Tibial artery (tissue), 4 donors: Measurements from ENCODE around the gene SOWAHC.

ENCODE experiments used
- DNase-seq, 2 donors: peaks; one replicate each; pipeline ENCODE4 v3.0.0-alpha.2; 2019
- H3K27ac ChIP-seq, 2 donors: fragments of 200-600 bp; sonication (generic) in 1 of 2; 1 replicate in 1 of 2; 2 replicates in 1 of 2; pipeline ENCODE4 v1.5.1; 2018 to 2019; ENCODE audit warnings: mild to moderate bottlenecking in 1 of 2
- H3K27me3 ChIP-seq, 2 donors: fragments of 200-600 bp; sonication (generic) in 1 of 2; one replicate each; pipeline versions ENCODE4 v1.5.1 to v1.6.0; 2016 to 2019
- H3K36me3 ChIP-seq, 3 donors: fragments of 200-600 bp; sonication (generic) in 2 of 3; one replicate each; pipeline ENCODE4 v1.5.1; 2016 to 2019; ENCODE audit warnings: mild to moderate bottlenecking in 2 of 3
- H3K4me1 ChIP-seq, 4 donors: fragments of 200-600 bp; sonication (generic) in 2 of 4; 1 replicate in 3 of 4; 2 replicates in 1 of 4; pipeline ENCODE4 v1.5.1; 2016 to 2019
- H3K4me3 ChIP-seq, 2 donors: fragments of 200-600 bp; sonication (generic) in 1 of 2; 1 replicate in 1 of 2; 2 replicates in 1 of 2; pipeline ENCODE4 v1.5.1; 2018 to 2019; ENCODE audit warnings: mild to moderate bottlenecking in 2 of 2
- H3K9me3 ChIP-seq, 3 donors: fragments of 200-600 bp; sonication (generic) in 1 of 3; one replicate each; pipeline ENCODE4 v1.5.1; 2016 to 2019
- intact Hi-C: fragments of 100-400 bp; cut with DNase I; formaldehyde crosslinking; loops from one replicate; pipeline ENCODE4 v1.15.0; 2023; ENCODE audit warnings: low total_unique reads
- TF ChIP-seq, protein P1 (sequence below), 2 experiments: fragments of 200-600 bp in 1 of 2; fragments of 450-650 bp in 1 of 2; IDR thresholded peaks; one replicate each; pipeline ENCODE4 v1.5.1; 2017 to 2019; ENCODE audit warnings: antibody characterized with exemption in 2 of 2, mild to moderate bottlenecking in 1 of 2, moderate library complexity in 1 of 2

Gene SOWAHC

GRCh38 chr2:109660046-109660860 lies 46.1 kb downstream of the SOWAHC start:
- intact Hi-C loops = no loop called here
- no peaks in the 10 kb centered on the region for H3K36me3 ChIP-seq
- no peak overlapping the region for H3K27ac ChIP-seq
- DNase-seq = no peak
- TF ChIP-seq, protein P1, sequence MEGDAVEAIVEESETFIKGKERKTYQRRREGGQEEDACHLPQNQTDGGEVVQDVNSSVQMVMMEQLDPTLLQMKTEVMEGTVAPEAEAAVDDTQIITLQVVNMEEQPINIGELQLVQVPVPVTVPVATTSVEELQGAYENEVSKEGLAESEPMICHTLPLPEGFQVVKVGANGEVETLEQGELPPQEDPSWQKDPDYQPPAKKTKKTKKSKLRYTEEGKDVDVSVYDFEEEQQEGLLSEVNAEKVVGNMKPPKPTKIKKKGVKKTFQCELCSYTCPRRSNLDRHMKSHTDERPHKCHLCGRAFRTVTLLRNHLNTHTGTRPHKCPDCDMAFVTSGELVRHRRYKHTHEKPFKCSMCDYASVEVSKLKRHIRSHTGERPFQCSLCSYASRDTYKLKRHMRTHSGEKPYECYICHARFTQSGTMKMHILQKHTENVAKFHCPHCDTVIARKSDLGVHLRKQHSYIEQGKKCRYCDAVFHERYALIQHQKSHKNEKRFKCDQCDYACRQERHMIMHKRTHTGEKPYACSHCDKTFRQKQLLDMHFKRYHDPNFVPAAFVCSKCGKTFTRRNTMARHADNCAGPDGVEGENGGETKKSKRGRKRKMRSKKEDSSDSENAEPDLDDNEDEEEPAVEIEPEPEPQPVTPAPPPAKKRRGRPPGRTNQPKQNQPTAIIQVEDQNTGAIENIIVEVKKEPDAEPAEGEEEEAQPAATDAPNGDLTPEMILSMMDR (IDR thresholded peaks at IDR 0.05) = no peak
- H3K9me3 ChIP-seq = no peaks in the 10 kb centered on the region
- no peaks in the 10 kb centered on the region for H3K27me3 ChIP-seq
- H3K4me3 ChIP-seq = no peak overlapping the region
- peaks cover 0 to 16% (median 11%) of the 10 kb centered on the region in 4 donors for H3K4me1 ChIP-seq

GRCh38 chr2:109662889-109663288 lies 48.7 kb downstream of the SOWAHC start:
- Histone ChIP-seq H3K4me3 (no peak overlapping the region), H3K27me3 (no peaks in the 10 kb centered on the region), H3K4me1 (peaks cover 0 to 27% (median 18%) of the 10 kb centered on the region in 4 donors), H3K36me3 (no peaks in the 10 kb centered on the region), H3K27ac (no peak overlapping the region), H3K9me3 (no peaks in the 10 kb centered on the region)
- DNase-seq = no peak
- intact Hi-C loops = no loop called here
- TF ChIP-seq, protein P1 (IDR thresholded peaks at IDR 0.05) = no peak

DNA sequence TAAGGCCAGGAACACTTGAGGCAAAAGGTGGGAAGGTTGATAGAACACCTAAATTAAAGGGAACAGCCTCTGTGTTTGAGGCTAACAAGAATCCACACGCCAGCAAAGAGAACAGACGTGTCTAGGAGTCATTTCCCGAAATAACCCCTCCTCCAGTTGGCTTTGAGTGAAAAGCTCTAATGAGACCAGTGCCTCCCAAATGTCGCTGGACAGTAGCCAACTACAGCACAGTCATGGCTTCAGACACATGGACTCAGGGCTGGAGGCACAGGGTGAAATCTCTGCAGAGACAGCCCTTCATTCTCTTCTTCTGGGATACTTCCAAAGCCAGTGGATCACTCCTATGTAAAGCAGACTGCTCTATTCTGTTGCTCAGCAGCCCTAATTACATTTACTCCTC lies 49.6 kb downstream of the SOWAHC start:
- DNase-seq = peak; percentile 48 to 77
- Histone ChIP-seq H3K4me3 (no peak overlapping the region), H3K36me3 (no peaks in the 10 kb centered on the region), H3K4me1 (peaks cover 0 to 27% (median 18%) of the 10 kb centered on the region in 4 donors), H3K9me3 (no peaks in the 10 kb centered on the region), H3K27me3 (no peaks in the 10 kb centered on the region), H3K27ac (peak overlapping the region in 1 of 2 donors; percentile 1)
- intact Hi-C loops = no loop called here
- TF ChIP-seq, protein P1 (IDR thresholded peaks at IDR 0.05) = no peak

DNA sequence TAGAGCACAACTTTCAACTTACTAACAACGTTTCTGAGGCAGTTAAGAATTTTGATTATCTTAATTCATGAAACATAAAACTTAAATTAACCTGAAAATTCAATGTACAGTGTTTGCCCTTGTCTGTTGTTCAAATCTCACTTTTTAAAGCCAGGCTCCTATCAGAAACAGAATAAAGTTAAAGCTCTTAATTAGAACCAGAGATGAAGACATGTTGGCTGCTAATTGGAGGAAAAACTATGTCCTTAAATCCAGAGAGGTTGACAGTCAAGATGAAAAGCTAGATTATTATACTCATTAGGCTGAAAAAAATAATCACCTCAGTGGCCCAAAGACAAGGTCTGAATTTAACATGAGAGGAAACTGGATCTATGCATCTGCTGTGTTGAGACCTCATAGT lies 52.3 kb downstream of the SOWAHC start:
- no peak for DNase-seq
- no peak overlapping the region for H3K27ac ChIP-seq
- H3K27me3 ChIP-seq = no peaks in the 10 kb centered on the region
- no peaks in the 10 kb centered on the region for H3K9me3 ChIP-seq
- no peaks in the 10 kb centered on the region for H3K36me3 ChIP-seq
- TF ChIP-seq, protein P1 (IDR thresholded peaks at IDR 0.05) = no peak
- H3K4me1 ChIP-seq = peaks cover 0 to 27% (median 18%) of the 10 kb centered on the region in 4 donors
- intact Hi-C loops = no loop called here
- H3K4me3 ChIP-seq = no peak overlapping the region
